GM12892 (cell line): ENCODE measurements around the gene ZNHIT3.
"Not testable (repeated sequence)": the region's sequence is repeated elsewhere in the genome, so short reads cannot be mapped to it uniquely, and the experiment has no call there.

Experiments used
- POLR2AphosphoS5 ChIP-seq: IDR thresholded peaks from 2 replicates; pipeline ENCODE4 v1.6.1; 2011; ENCODE audit warnings: low read depth, low read length, control low read depth
- TAF1 ChIP-seq: IDR thresholded peaks from 2 replicates; pipeline ENCODE4 v1.6.1; 2011; ENCODE audit warnings: low read depth, mild to moderate bottlenecking, control low read depth, low read length, borderline replicate concordance

- TF ChIP-seq TAF1, POLR2AphosphoS5: not testable (repeated sequence)
These were observed 2.5 kb upstream of the ZNHIT3 start for GRCh38 chr17:36484021-36484420.
